ENCODE data around the gene GPR141.

DNA sequence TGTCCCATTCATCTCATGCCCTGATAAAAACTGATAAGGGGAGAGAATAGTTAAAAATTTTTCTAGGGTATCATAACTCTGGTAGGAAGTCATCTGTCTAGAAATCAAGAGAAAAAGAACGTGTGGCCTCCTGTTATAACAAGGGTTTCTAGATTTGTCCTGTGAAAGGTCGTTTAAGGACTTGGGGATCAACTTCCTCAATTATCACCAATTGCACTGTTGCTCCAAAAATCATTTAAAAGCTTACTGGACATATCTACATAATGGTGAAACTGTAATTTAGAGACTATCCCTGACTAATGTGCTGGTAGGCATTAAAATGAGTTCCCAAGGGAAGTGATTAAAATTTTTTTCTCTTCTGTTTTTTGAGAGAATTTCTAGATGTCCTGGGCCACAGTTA lies 58.2 kb downstream of the GPR141 start:
- no peak for TF ChIP-seq EZH2 (optimal IDR thresholded peaks at IDR 0.05; ENCODE audit: low read depth, low read length)
- TF ChIP-seq, protein P1, sequence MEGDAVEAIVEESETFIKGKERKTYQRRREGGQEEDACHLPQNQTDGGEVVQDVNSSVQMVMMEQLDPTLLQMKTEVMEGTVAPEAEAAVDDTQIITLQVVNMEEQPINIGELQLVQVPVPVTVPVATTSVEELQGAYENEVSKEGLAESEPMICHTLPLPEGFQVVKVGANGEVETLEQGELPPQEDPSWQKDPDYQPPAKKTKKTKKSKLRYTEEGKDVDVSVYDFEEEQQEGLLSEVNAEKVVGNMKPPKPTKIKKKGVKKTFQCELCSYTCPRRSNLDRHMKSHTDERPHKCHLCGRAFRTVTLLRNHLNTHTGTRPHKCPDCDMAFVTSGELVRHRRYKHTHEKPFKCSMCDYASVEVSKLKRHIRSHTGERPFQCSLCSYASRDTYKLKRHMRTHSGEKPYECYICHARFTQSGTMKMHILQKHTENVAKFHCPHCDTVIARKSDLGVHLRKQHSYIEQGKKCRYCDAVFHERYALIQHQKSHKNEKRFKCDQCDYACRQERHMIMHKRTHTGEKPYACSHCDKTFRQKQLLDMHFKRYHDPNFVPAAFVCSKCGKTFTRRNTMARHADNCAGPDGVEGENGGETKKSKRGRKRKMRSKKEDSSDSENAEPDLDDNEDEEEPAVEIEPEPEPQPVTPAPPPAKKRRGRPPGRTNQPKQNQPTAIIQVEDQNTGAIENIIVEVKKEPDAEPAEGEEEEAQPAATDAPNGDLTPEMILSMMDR (IDR thresholded peaks at IDR 0.05; ENCODE audit: low read length): no peak

Measured in MM.1S (cell line).